Activated CD4-positive, alpha-beta T cell treated with anti-CD3 and anti-CD28 coated beads for 4 hours (primary cell): ENCODE measurements around the gene HEBP2.

Experiments used
- DNase-seq, 2 donors: peaks; one replicate each; pipeline ENCODE4 v3.0.0-alpha.2; 2020

The HEBP2 gene

GRCh38 chr6:138397128-138398122, 6.6 kb upstream of the HEBP2 start:
- no peak for DNase-seq

GRCh38 chr6:138400326-138400725, 3.7 kb upstream of the HEBP2 start:
- DNase-seq, result no peak

GRCh38 chr6:138401960-138402837, 1.8 kb upstream of the HEBP2 start:
- DNase-seq, result no peak

- DNase-seq, result no peak
These were observed 1.2 kb upstream of the HEBP2 start for GRCh38 chr6:138402838-138403187.

GRCh38 chr6:138403324-138403800, 661 bp upstream of the HEBP2 start:
- peak; percentile 21 for DNase-seq

GRCh38 chr6:138404666-138405337, 779 bp downstream of the HEBP2 start:
- peak; percentile 14 to 24 for DNase-seq

- DNase-seq, result no peak
These were observed 1.9 kb downstream of the HEBP2 start for GRCh38 chr6:138405816-138406413.

GRCh38 chr6:138406443-138406842, 2.4 kb downstream of the HEBP2 start:
- no peak for DNase-seq

- DNase-seq, result no peak
These were observed 6.2 kb downstream of the HEBP2 start for GRCh38 chr6:138410048-138410735.

GRCh38 chr6:138410972-138411880, 7.2 kb downstream of the HEBP2 start:
- no peak for DNase-seq

- DNase-seq, result no peak
These were observed 11.1 kb downstream of the HEBP2 start for GRCh38 chr6:138415125-138415524.

GRCh38 chr6:138416206-138416605, 12.2 kb downstream of the HEBP2 start:
- DNase-seq, result no peak

- no peak for DNase-seq
These were observed 13.6 kb downstream of the HEBP2 start for GRCh38 chr6:138417493-138418117.

- no peak for DNase-seq
These were observed 14.2 kb downstream of the HEBP2 start for GRCh38 chr6:138418118-138418742.

GRCh38 chr6:138419766-138420165, 15.7 kb downstream of the HEBP2 start:
- no peak for DNase-seq

- no peak for DNase-seq
These were observed 16.3 kb downstream of the HEBP2 start for GRCh38 chr6:138420356-138420755.

GRCh38 chr6:138421089-138421488, 17.1 kb downstream of the HEBP2 start:
- no peak for DNase-seq

- DNase-seq, result no peak
These were observed 17.6 kb downstream of the HEBP2 start for GRCh38 chr6:138421608-138422007.

- DNase-seq, result no peak
These were observed 18.8 kb downstream of the HEBP2 start for GRCh38 chr6:138422861-138423260.
